HCT116 (cell line): ENCODE data around the gene TOP1. TPM values are rescaled to one million over a fixed set of nuclear protein-coding genes. Genes with fewer than 3 reads are reported as not detected.

ENCODE experiments used
- ATAC-seq: fragments of 200-7000 bp; cut with Tn5 transposase; 2 replicates; pipeline ENCODE4 v1.9.1; 2020; ENCODE audit warnings: mild to moderate bottlenecking, moderate library complexity
- BruUV-seq: library from RNA; stranded (reverse); fragments of 400-500 nt; replicated peaks from 2 replicates; lab custom pipeline; 2021; lab: Mats Ljungman, UMichigan
- CTCF ChIA-PET: fragments of 300-600 bp; sonication (Branson Sonifier 250); formaldehyde crosslinking; loops from one replicate; lab custom pipeline; 2021; ENCODE audit warnings: antibody characterized with exemption; lab: Charles Lee
- POLR2A ChIA-PET: fragments of 300-600, 350-600 bp; sonication (Branson Sonifier 250); formaldehyde crosslinking; loops from one replicate; lab custom pipeline; 2021; ENCODE audit warnings: antibody characterized with exemption; lab: Charles Lee
- RAD21 ChIA-PET, 2 experiments: fragments of 300-600 bp; sonication (Branson Sonifier 250); formaldehyde crosslinking; loops; one replicate each; lab custom pipeline; 2023; ENCODE audit warnings: low total read pairs in 2 of 2; ENCODE audit not compliant: uncharacterized antibody in 2 of 2, unreplicated experiment in 2 of 2, low non-redundant PET in 1 of 2; lab: Charles Lee
- DNase-seq: peaks from one replicate; pipeline ENCODE4 v3.0.0-alpha.2; 2010; ENCODE audit warnings: low read depth, low spot score
- H2AFZ ChIP-seq: fragments of 200-600 bp; shearing (Covaris generic), sonication (generic); 2 replicates; pipeline ENCODE4 v1.6.1; 2017; ENCODE audit warnings: low read depth, mixed run types, mixed read lengths, antibody characterized with exemption, low read length; ENCODE audit not compliant: poor library complexity, severe bottlenecking
- H3K27ac ChIP-seq: 2 replicates; pipeline ENCODE4 v1.5.1; 2012; ENCODE audit warnings: low read depth, low read length
- H3K27me3 ChIP-seq: fragments of 200-600 bp; sonication (generic); 2 replicates; pipeline ENCODE4 v1.6.1; 2016; ENCODE audit warnings: mixed run types, low read length, mixed read lengths; ENCODE audit not compliant: insufficient read depth
- H3K36me3 ChIP-seq, 2 experiments: fragments of 200-500 bp in 1 of 2; fragments of 200-600 bp in 1 of 2; sonication (Bioruptor generic) in 1 of 2; sonication (generic) in 1 of 2; 2 replicates each; pipeline versions ENCODE4 v1.5.1 to v1.6.1; 2014 to 2016; ENCODE audit warnings: low read length in 2 of 2, inconsistent platforms in 1 of 2, mixed read lengths in 1 of 2, mixed run types in 1 of 2; ENCODE audit not compliant: insufficient read depth in 2 of 2, control insufficient read depth in 1 of 2
- H3K4me1 ChIP-seq, 2 experiments: fragments of 200-600 bp in 1 of 2; sonication (generic) in 1 of 2; 2 replicates each; pipeline versions ENCODE4 v1.5.1 to v1.6.1; 2012 to 2017; ENCODE audit warnings: low read length in 2 of 2, inconsistent platforms in 1 of 2, mild to moderate bottlenecking in 1 of 2, mixed read lengths in 1 of 2, mixed run types in 1 of 2, moderate library complexity in 1 of 2; ENCODE audit not compliant: insufficient read depth in 2 of 2, control insufficient read depth in 1 of 2
- H3K4me2 ChIP-seq: fragments of 200-600 bp; sonication (generic); 2 replicates; pipeline ENCODE4 v1.6.1; 2017; ENCODE audit warnings: mixed run types, low read length, mixed read lengths
- H3K4me3 ChIP-seq, 2 experiments: fragments of 200-600 bp in 1 of 2; sonication (generic) in 1 of 2; replicated peaks in 1 of 2; 2 replicates each; pipeline ENCODE4 v1.5.1; 2011 to 2016; ENCODE audit warnings: low read length in 2 of 2, control low read depth in 1 of 2, low read depth in 1 of 2, mild to moderate bottlenecking in 1 of 2, mixed read lengths in 1 of 2, mixed run types in 1 of 2
- H3K79me2 ChIP-seq: fragments of 200-600 bp; sonication (generic); 2 replicates; pipeline ENCODE4 v1.6.1; 2017; ENCODE audit warnings: mild to moderate bottlenecking, mixed run types, low read length, moderate library complexity, mixed read lengths; ENCODE audit not compliant: insufficient read depth
- H3K9ac ChIP-seq: fragments of 200-600 bp; sonication (generic); 2 replicates; pipeline ENCODE4 v1.6.1; 2016; ENCODE audit warnings: low read length, mixed read lengths
- H3K9me2 ChIP-seq: fragments of 200-600 bp; sonication (generic), shearing (Covaris generic); 2 replicates; pipeline ENCODE4 v1.6.1; 2017; ENCODE audit warnings: mixed run types, mild to moderate bottlenecking, moderate library complexity; ENCODE audit not compliant: insufficient read depth
- H3K9me3 ChIP-seq, 2 experiments: fragments of 200-500 bp in 1 of 2; fragments of 200-600 bp in 1 of 2; sonication (Bioruptor generic) in 1 of 2; sonication (generic) in 1 of 2; 2 replicates each; pipeline ENCODE4 v1.6.1; 2014 to 2017; ENCODE audit warnings: low read length in 2 of 2, mixed read lengths in 2 of 2, inconsistent platforms in 1 of 2, low read depth in 1 of 2, mild to moderate bottlenecking in 1 of 2, mixed run types in 1 of 2, moderate library complexity in 1 of 2; ENCODE audit not compliant: control insufficient read depth in 1 of 2, insufficient read depth in 1 of 2
- H4K20me1 ChIP-seq: fragments of 200-600 bp; sonication (generic), shearing (Covaris generic); 2 replicates; pipeline ENCODE4 v1.6.1; 2017; ENCODE audit warnings: mixed run types, mild to moderate bottlenecking, moderate library complexity; ENCODE audit not compliant: insufficient read depth
- ATF3 ChIP-seq: IDR thresholded peaks from 2 replicates; pipeline ENCODE4 v1.6.1; 2012
- FOSL1 ChIP-seq: IDR thresholded peaks from 2 replicates; pipeline ENCODE4 v1.6.1; 2012; ENCODE audit warnings: low read depth
- JUND ChIP-seq: IDR thresholded peaks from 2 replicates; pipeline ENCODE4 v1.6.1; 2012
- POLR2A ChIP-seq: IDR thresholded peaks from 2 replicates; pipeline ENCODE4 v1.7.0; 2011; ENCODE audit warnings: borderline replicate concordance; ENCODE audit not compliant: insufficient read depth, insufficient read length; ENCODE audit errors: extremely low read depth
- RAD21 ChIP-seq: IDR thresholded peaks from 2 replicates; pipeline ENCODE4 v1.6.1; 2012; ENCODE audit warnings: low read depth, mild to moderate bottlenecking
- REST ChIP-seq: IDR thresholded peaks from 2 replicates; pipeline ENCODE4 v1.6.1; 2012; ENCODE audit warnings: low read depth
- SP1 ChIP-seq: IDR thresholded peaks from 2 replicates; pipeline ENCODE4 v1.6.1; 2012; ENCODE audit warnings: low read depth
- intact Hi-C: fragments of 100-400 bp; cut with micrococcal nuclease; formaldehyde crosslinking; loops from 2 replicates; pipeline ENCODE4 v1.10.0; 2022
- total RNA-seq: library from RNA; stranded (reverse); gene quantifications from one replicate; pipeline ENCODE4 v1.2.1, GENCODE V29; 2021; ENCODE audit not compliant: unreplicated experiment

Gene TOP1
- total RNA-seq, 1 experiment from 2014 or later: 190 TPM

- Histone ChIP-seq H3K27me3 (no peaks in the 10 kb centered on the region), H3K4me3 (no peak overlapping the region), H3K9me2 (no peaks in the 10 kb centered on the region), H4K20me1 (peaks cover 11% of the 10 kb centered on the region; the same call in 1 of the 2 replicates), H3K36me3 (peaks cover 68 to 84% of the 10 kb centered on the region in 2 experiments), H3K27ac (no peak overlapping the region), H3K9me3 (no peaks in the 10 kb centered on the region), H3K79me2 (no peaks in the 10 kb centered on the region), H2AFZ (no peak overlapping the region), H3K9ac (no peak overlapping the region), H3K4me2 (no peak overlapping the region), H3K4me1 (no peaks in the 10 kb centered on the region)
- DNase-seq (no peak), ATAC-seq (no peak)
- RAD21 ChIA-PET: no interaction called here
- intact Hi-C loops: no loop called here
- POLR2A ChIA-PET: no interaction called here
- TF ChIP-seq RAD21 (no peak), ATF3 (no peak), FOSL1 (no peak), SP1 (no peak), JUND (no peak)
- no TSS peak for BruUV-seq
- CTCF ChIA-PET: interaction anchor here (2.4 kb wide), 1 partner anchor 15 kb away, joined by 11 read pairs; no protein-coding TSS in a partner anchor
Measured at GRCh38 chr20:41119614-41120561, 91.3 kb downstream of the TOP1 start.

- Histone ChIP-seq H3K27ac (no peak overlapping the region), H2AFZ (no peak overlapping the region), H3K36me3 (peaks cover 57 to 79% of the 10 kb centered on the region in 2 experiments), H3K9me2 (no peaks in the 10 kb centered on the region)
- intact Hi-C loops: no loop called here
- no peak for ATAC-seq
- BruUV-seq: no TSS peak
- TF ChIP-seq REST (no peak), POLR2A (no peak)
- TF ChIP-seq, all 23 proteins: peak for 0
- no peak overlapping the region for H3K4me2 ChIP-seq
- ChIA-PET RAD21 (no interaction called here), CTCF (interaction anchor here (1.0 to 1.1 kb wide), 2 partner anchors 14 kb away, joined by 3 to 4 read pairs; no protein-coding TSS in a partner anchor), POLR2A (no interaction called here)
- H3K4me1 ChIP-seq: no peaks in the 10 kb centered on the region
- no peaks in the 10 kb centered on the region for H3K27me3 ChIP-seq
- peaks cover 11% of the 10 kb centered on the region; the same call in 1 of the 2 replicates for H4K20me1 ChIP-seq
- DNase-seq: no peak
- H3K79me2 ChIP-seq: no peaks in the 10 kb centered on the region
- no peaks in the 10 kb centered on the region for H3K9me3 ChIP-seq
- H3K4me3 ChIP-seq: no peak overlapping the region
- H3K9ac ChIP-seq: no peak overlapping the region
Measured at GRCh38 chr20:41121399-41121798, 92.8 kb downstream of the TOP1 start.
